K562 (cell line): ENCODE data around the gene IFNAR2. TPM values are rescaled to one million over a fixed set of nuclear protein-coding genes. Genes with fewer than 3 reads are reported as not detected.

Experiments used
- ATAC-seq: fragments of 200-7000 bp; cut with Tn5 transposase; 3 replicates; pipeline ENCODE4 v1.9.1; 2020; ENCODE audit warnings: moderate library complexity
- BruUV-seq: library from RNA; stranded (reverse); fragments of 400-500 nt; replicated peaks from 2 replicates; lab custom pipeline; 2021; lab: Mats Ljungman, UMichigan
- CTCF ChIA-PET: fragments of 300-600 bp; formaldehyde crosslinking; extraction: SDS; loops from one replicate; lab custom pipeline; 2021; ENCODE audit warnings: low intra/inter-chr PET ratio; lab: Yijun Ruan, JAX
- POLR2A ChIA-PET: fragments of 300-600, 350-650 bp; sonication (Branson Sonifier 250); formaldehyde crosslinking; extraction: SDS; loops from one replicate; lab custom pipeline; 2021; ENCODE audit warnings: antibody characterized with exemption, inconsistent platforms; lab: Yijun Ruan, JAX
- DNase-seq, 4 experiments: peaks; one replicate each; pipeline versions ENCODE4 v3.0.0 to v3.0.0-alpha.2; 2011 to 2018; ENCODE audit warnings: low spot score in 3 of 4, mixed read lengths in 3 of 4; ENCODE audit errors: extremely low read depth in 1 of 4
- FAIRE-seq: peaks from 2 replicates; lab custom pipeline; 2011; peaks lifted over from hg19 to GRCh38; lab: Jason Lieb, UNC
- H2AFZ ChIP-seq: 2 replicates; pipeline ENCODE4 v1.6.0; 2011; ENCODE audit warnings: low read depth, low read length, control low read depth, inconsistent platforms
- H3K27ac ChIP-seq: fragments of 200-600 bp; 3 replicates; pipeline ENCODE4 v1.8.0; 2011; ENCODE audit warnings: low read depth, mild to moderate bottlenecking, control low read depth, inconsistent platforms, low read length, moderate library complexity, mixed read lengths; ENCODE audit errors: extremely low read depth
- H3K27me3 ChIP-seq, 2 experiments: fragments of 300-600 bp in 1 of 2; 2 replicates in 1 of 2; 3 replicates in 1 of 2; pipeline versions ENCODE4 v1.6.0 to v1.8.0; 2011; ENCODE audit warnings: inconsistent platforms in 2 of 2, low read length in 2 of 2, mild to moderate bottlenecking in 1 of 2, mixed read lengths in 1 of 2, moderate library complexity in 1 of 2; ENCODE audit not compliant: control insufficient read depth in 2 of 2, insufficient read depth in 2 of 2
- H3K36me3 ChIP-seq: fragments of 300-600 bp; 3 replicates; pipeline ENCODE4 v1.8.0; 2011; ENCODE audit warnings: mild to moderate bottlenecking, low read length, inconsistent platforms; ENCODE audit not compliant: control insufficient read depth, insufficient read depth
- H3K4me1 ChIP-seq, 2 experiments: fragments of 200-600 bp in 1 of 2; replicated peaks in 1 of 2; 2 replicates in 1 of 2; 3 replicates in 1 of 2; pipeline versions ENCODE4 v1.5.1 to v1.8.0; 2011; ENCODE audit warnings: inconsistent platforms in 2 of 2, low read length in 2 of 2, mild to moderate bottlenecking in 1 of 2, mixed read lengths in 1 of 2, moderate library complexity in 1 of 2; ENCODE audit not compliant: control insufficient read depth in 2 of 2, insufficient read depth in 2 of 2
- H3K4me2 ChIP-seq: 2 replicates; pipeline ENCODE4 v1.6.1; 2011; ENCODE audit warnings: low read length, control low read depth, inconsistent platforms, mixed read lengths; ENCODE audit not compliant: insufficient read depth
- H3K4me3 ChIP-seq: fragments of 200-600 bp; sonication (generic), shearing (Covaris generic); 2 replicates; pipeline ENCODE4 v1.5.1; 2016; ENCODE audit warnings: control low read depth, inconsistent platforms
- H3K79me2 ChIP-seq: fragments of 200-600 bp; 3 replicates; pipeline ENCODE4 v1.8.0; 2011; ENCODE audit warnings: low read length, inconsistent platforms; ENCODE audit not compliant: control insufficient read depth, insufficient read depth
- H3K9ac ChIP-seq, 2 experiments: 2 replicates each; pipeline versions ENCODE4 v1.6.0 to v1.6.1; 2011; ENCODE audit warnings: low read depth in 2 of 2, low read length in 2 of 2, control low read depth in 1 of 2, inconsistent platforms in 1 of 2, mild to moderate bottlenecking in 1 of 2, mixed read lengths in 1 of 2; ENCODE audit not compliant: insufficient read depth in 1 of 2
- H3K9me1 ChIP-seq: one replicate; pipeline ENCODE4 v1.6.0; 2011; ENCODE audit warnings: inconsistent platforms, mild to moderate bottlenecking, low read length, moderate library complexity; ENCODE audit not compliant: control insufficient read depth, insufficient read depth
- H3K9me3 ChIP-seq: replicated peaks from 2 replicates; pipeline ENCODE4 v1.5.1; 2011; ENCODE audit warnings: low read depth, low read length, inconsistent platforms; ENCODE audit not compliant: control insufficient read depth, insufficient read depth
- H4K20me1 ChIP-seq: replicated peaks from 2 replicates; pipeline ENCODE4 v1.6.1; 2011; ENCODE audit warnings: low read length, inconsistent platforms, mixed read lengths; ENCODE audit not compliant: control insufficient read depth, insufficient read depth
- ATF3 ChIP-seq, 2 experiments: fragments of 450-650 bp in 1 of 2; sonication (generic) in 1 of 2; formaldehyde crosslinking in 1 of 2; IDR thresholded peaks in 1 of 2; conservative IDR thresholded peaks in 1 of 2; 2 replicates each; pipeline versions ENCODE4 v1.6.1 to v1.8.1; 2016 to 2023; ENCODE audit warnings: mild to moderate bottlenecking in 2 of 2, moderate library complexity in 2 of 2, inconsistent platforms in 1 of 2, missing genetic modification reagents in 1 of 2
- CREB1 ChIP-seq, 2 experiments: sonication (generic) in 1 of 2; formaldehyde crosslinking in 1 of 2; IDR thresholded peaks; 2 replicates each; pipeline versions ENCODE4 v1.6.1 to v1.8.0; 2012 to 2022; ENCODE audit warnings: inconsistent platforms in 1 of 2, mild to moderate bottlenecking in 1 of 2, missing genetic modification reagents in 1 of 2, moderate library complexity in 1 of 2
- CREM ChIP-seq: IDR thresholded peaks from 2 replicates; pipeline ENCODE4 v1.6.1; 2014; ENCODE audit warnings: antibody characterized with exemption, low read depth
- ESRRB ChIP-seq: fragments of 250-450 bp; sonication (Bioruptor Pico); IDR thresholded peaks from 2 replicates; pipeline ENCODE4 v1.5.0; 2020; ENCODE audit warnings: mild to moderate bottlenecking, moderate library complexity, borderline replicate concordance
- GABPB1 ChIP-seq: sonication (generic); formaldehyde crosslinking; IDR thresholded peaks from 2 replicates; pipeline ENCODE4 v1.8.0; 2022; ENCODE audit warnings: mild to moderate bottlenecking, missing genetic modification reagents
- GTF2B ChIP-seq: IDR thresholded peaks from 2 replicates; pipeline ENCODE4 v1.6.1; 2011; ENCODE audit not compliant: insufficient read length; ENCODE audit errors: extremely low read depth
- HINFP ChIP-seq: fragments of 450-650 bp; conservative IDR thresholded peaks from 2 replicates; pipeline ENCODE4 v1.6.1; 2016; ENCODE audit warnings: missing genetic modification characterization, low read depth, mild to moderate bottlenecking, control low read depth, missing compliant biosample characterization
- POLR2G ChIP-seq: fragments of 200-400 bp; formaldehyde crosslinking; IDR thresholded peaks from 2 replicates; pipeline ENCODE4 v1.6.1; 2017; ENCODE audit warnings: low read depth, mild to moderate bottlenecking, antibody characterized with exemption, low read length, moderate library complexity
- SREBF2 ChIP-seq: sonication (generic); formaldehyde crosslinking; IDR thresholded peaks from 2 replicates; pipeline ENCODE4 v1.4.0; 2020; ENCODE audit warnings: mild to moderate bottlenecking, missing genetic modification reagents
- ZNF316 ChIP-seq: fragments of 450-650 bp; IDR thresholded peaks from 2 replicates; pipeline ENCODE4 v1.6.1; 2016
- ZNF354B ChIP-seq: fragments of 250-450 bp; sonication (Bioruptor Pico); IDR thresholded peaks from 2 replicates; pipeline ENCODE4 v1.4.0; 2020
- WGBS: fragments of 100-300 bp; shearing (Covaris generic); methylation state at CpG from one replicate; pipeline ENCODE4 v1.1.6; 2016; ENCODE audit warnings: low coverage, mixed read lengths; ENCODE audit not compliant: insufficient coverage; ENCODE audit errors: missing lambda C conversion rate; 5-methylcytosine and 5-hydroxymethylcytosine counted together
- in situ Hi-C: fragments of 300-500 bp; cut with MboI; formaldehyde crosslinking; loops from 4 replicates; pipeline ENCODE4 v1.15.0; 2018; ENCODE audit warnings: inconsistent platforms, mixed read lengths
- intact Hi-C: fragments of 100-400 bp; cut with micrococcal nuclease; formaldehyde crosslinking; loops from 2 replicates; pipeline ENCODE4 v1.14.2; 2022
- polyA plus RNA-seq, 8 experiments: library from polyadenylated mRNA; depleted of rRNA in 4 of 8; stranded (reverse) in 5 of 8; unstranded in 3 of 8; fragments of >200 nt; fragmentation: Nextera tagmentation in 2 of 8; fragmentation: Illumina TruSeq in 1 of 8; extraction: Ambion mirVana in 2 of 8; extraction: Trizol in 1 of 8; gene quantifications; 2 replicates each; pipeline versions ENCODE4 v1.2.1 to v1.2.3, GENCODE V29; 2011 to 2014; ENCODE audit warnings: inconsistent platforms in 1 of 8, missing spikeins in 1 of 8
- total RNA-seq, 7 experiments: library from RNA; depleted of rRNA in 6 of 7; stranded (reverse); fragments of >200 nt in 6 of 7; fragmentation: Illumina TruSeq in 2 of 7; extraction: Trizol in 2 of 7; gene quantifications; 2 replicates each; pipeline versions ENCODE4 v1.2.1 to v1.2.3, GENCODE V29; 2011 to 2021; ENCODE audit warnings: low replicate concordance in 1 of 7

Gene IFNAR2
- total and polyA plus RNA-seq, 9 of the 15 experiments (the other 6 are each of a cell fraction or from before 2014, with no cell fraction given) = 1.7 to 48.3 (median 8.4) TPM

GRCh38 chr21:33219300-33219699 lies 10.4 kb upstream of the IFNAR2 start:
- Histone ChIP-seq H4K20me1 (no peaks in the 10 kb centered on the region), H3K4me1 (peaks cover 13 to 22% of the 10 kb centered on the region in 2 experiments; a peak in 4 of 5 replicates), H3K4me2 (no peak overlapping the region), H3K27ac (no peak overlapping the region), H3K79me2 (no peaks in the 10 kb centered on the region), H3K36me3 (no peaks in the 10 kb centered on the region), H3K27me3 (no peaks in the 10 kb centered on the region), H3K4me3 (no peak overlapping the region), H3K9me1 (no peaks in the 10 kb centered on the region), H3K9ac (no peak overlapping the region), H2AFZ (no peak overlapping the region), H3K9me3 (no peaks in the 10 kb centered on the region)
- TF ChIP-seq POLR2G (no peak), ZNF354B (CRISPR knock-in tag) (no peak), HINFP (tag) (no peak)
- ATAC-seq (no peak), FAIRE-seq (no peak), DNase-seq (no peak)
- CTCF ChIA-PET = no interaction called here
- POLR2A ChIA-PET = no interaction called here
- 66% methylated on average over 3 of the region's 3 CpGs for WGBS
- intact Hi-C loops = no loop called here
- in situ Hi-C loops = no loop called here
- no TSS peak for BruUV-seq

- no peaks in the 10 kb centered on the region for H3K9me3 ChIP-seq
- no peak overlapping the region for H3K9ac ChIP-seq
- no peak for FAIRE-seq
- no peaks in the 10 kb centered on the region for H4K20me1 ChIP-seq
- in situ Hi-C loops (no loop called here), intact Hi-C loops (no loop called here)
- no peaks in the 10 kb centered on the region for H3K79me2 ChIP-seq
- BruUV-seq = no TSS peak
- H2AFZ ChIP-seq = no peak overlapping the region
- no peak overlapping the region for H3K4me2 ChIP-seq
- CTCF ChIA-PET = no interaction called here
- 68% methylated on average over 3 of the region's 3 CpGs for WGBS
- no peak for DNase-seq
- no peaks in the 10 kb centered on the region for H3K36me3 ChIP-seq
- no peak for ATAC-seq
- H3K4me1 ChIP-seq = peaks cover 13 to 19% of the 10 kb centered on the region in 2 experiments; a peak in 4 of 5 replicates
- H3K27me3 ChIP-seq = no peaks in the 10 kb centered on the region
- no peak overlapping the region for H3K27ac ChIP-seq
- H3K9me1 ChIP-seq = no peaks in the 10 kb centered on the region
- POLR2A ChIA-PET = no interaction called here
- no peak overlapping the region for H3K4me3 ChIP-seq
- TF ChIP-seq ESRRB (CRISPR knock-in tag) (no peak), ZNF316 (peak; percentile 11; the same call in 1 of the 2 replicates), GTF2B (no peak), GABPB1 (CRISPR knock-in tag) (0 out of 2 replicates have a peak, but pooled peaks have one; percentile 31), ATF3 (IDR thresholded peaks at IDR 0.05) (peak; percentile 8; the same call in 1 of the 2 replicates), ATF3 (CRISPR knock-in tag; conservative IDR thresholded peaks at IDR 0.05) (no peak), SREBF2 (CRISPR knock-in tag) (no peak), CREB1 (IDR thresholded peaks at IDR 0.05) (peak; percentile 66), CREB1 (CRISPR knock-in tag; IDR thresholded peaks at IDR 0.05) (peak; percentile 54; the same call in 1 of the 2 replicates), CREM (peak; percentile 83)
Measured at GRCh38 chr21:33219954-33220353, 9.8 kb upstream of the IFNAR2 start.
